ENCODE measurements around the gene DSCAM. TPM values are rescaled to one million over a fixed set of nuclear protein-coding genes. Genes with fewer than 3 reads are reported as not detected.

The DSCAM gene
- total and polyA plus RNA-seq, 5 donors = under 0.01 TPM; not detected in 4

- intact Hi-C loops (cut with DNase I) = no loop called here
- Histone ChIP-seq H3K4me3 (ENCODE audit: low read length) (no peak overlapping the region), H3K27me3 (ENCODE audit: control insufficient read depth, insufficient read depth) (no peaks in the 10 kb centered on the region), H3K27ac (ENCODE audit: low read length) (no peak overlapping the region), H3K4me1 (ENCODE audit: control insufficient read depth, insufficient read depth, low read length) (no peaks in the 10 kb centered on the region), H3K9me3 (ENCODE audit: control insufficient read depth, low read length) (no peaks in the 10 kb centered on the region)
- DNase-seq (no peak), ATAC-seq (no peak)
- 79% methylated on average over 3 of the region's 3 CpGs for WGBS
Observed at GRCh38 chr21:40020651-40021050, 826.3 kb downstream of the DSCAM start.

- intact Hi-C loops (cut with DNase I) = no loop called here
- no peak for ATAC-seq
- no peaks in the 10 kb centered on the region for H3K9me3 ChIP-seq (ENCODE audit: control insufficient read depth, low read length)
- DNase-seq = no peak
- no peaks in the 10 kb centered on the region for H3K4me1 ChIP-seq (ENCODE audit: control insufficient read depth, insufficient read depth, low read length)
- H3K4me3 ChIP-seq (ENCODE audit: low read length) = no peak overlapping the region
- H3K27me3 ChIP-seq (ENCODE audit: control insufficient read depth, insufficient read depth) = no peaks in the 10 kb centered on the region
- WGBS = 93% methylated on average over 3 of the region's 3 CpGs
- H3K27ac ChIP-seq (ENCODE audit: low read length) = no peak overlapping the region
Observed at GRCh38 chr21:40018871-40019475, 828.0 kb downstream of the DSCAM start.

- ATAC-seq = no peak
- H3K4me1 ChIP-seq (ENCODE audit: control insufficient read depth, insufficient read depth, low read length) = no peaks in the 10 kb centered on the region
- WGBS = 95% methylated on average over 8 of the region's 8 CpGs
- H3K9me3 ChIP-seq (ENCODE audit: control insufficient read depth, low read length) = no peaks in the 10 kb centered on the region
- no peak for DNase-seq
- no peak overlapping the region for H3K4me3 ChIP-seq (ENCODE audit: low read length)
- H3K27me3 ChIP-seq (ENCODE audit: control insufficient read depth, insufficient read depth) = no peaks in the 10 kb centered on the region
- intact Hi-C loops (cut with DNase I) = no loop called here
- no peak overlapping the region for H3K27ac ChIP-seq (ENCODE audit: low read length)
Observed at GRCh38 chr21:40016667-40017066, 830.3 kb downstream of the DSCAM start.

DNA sequence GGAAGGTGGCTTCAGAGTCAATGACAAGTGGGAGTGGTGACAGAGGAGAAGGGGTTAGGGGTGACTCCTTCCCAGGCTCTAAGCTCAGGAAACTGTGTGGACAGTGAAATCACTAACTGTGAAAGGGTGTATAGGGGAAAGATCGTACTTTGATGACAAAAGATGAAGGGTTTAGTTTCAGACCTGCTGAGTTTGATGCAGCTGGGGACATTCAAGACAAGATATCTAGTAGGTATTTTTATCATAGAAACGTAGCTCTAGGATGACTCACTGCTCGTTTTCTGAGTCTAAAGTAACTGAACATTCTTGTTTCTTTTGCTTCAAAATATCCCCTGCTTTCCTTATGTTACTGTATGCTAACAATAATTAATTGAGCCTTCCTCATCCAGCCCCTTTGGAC is 830.7 kb downstream of the DSCAM start:
- Histone ChIP-seq H3K9me3 (ENCODE audit: control insufficient read depth, low read length) (no peaks in the 10 kb centered on the region), H3K4me1 (ENCODE audit: control insufficient read depth, insufficient read depth, low read length) (no peaks in the 10 kb centered on the region), H3K27ac (ENCODE audit: low read length) (no peak overlapping the region), H3K4me3 (ENCODE audit: low read length) (no peak overlapping the region), H3K27me3 (ENCODE audit: control insufficient read depth, insufficient read depth) (no peaks in the 10 kb centered on the region)
- no peak for DNase-seq
- intact Hi-C loops (cut with DNase I) = no loop called here
- 55% methylated on average over 3 of the region's 3 CpGs for WGBS
- no peak for ATAC-seq

- WGBS = 82% methylated on average over 3 of the region's 3 CpGs
- intact Hi-C loops (cut with DNase I) = no loop called here
- Histone ChIP-seq H3K9me3 (ENCODE audit: control insufficient read depth, low read length) (no peaks in the 10 kb centered on the region), H3K27ac (ENCODE audit: low read length) (no peak overlapping the region), H3K27me3 (ENCODE audit: control insufficient read depth, insufficient read depth) (no peaks in the 10 kb centered on the region), H3K4me1 (ENCODE audit: control insufficient read depth, insufficient read depth, low read length) (no peaks in the 10 kb centered on the region), H3K4me3 (ENCODE audit: low read length) (no peak overlapping the region)
- ATAC-seq (no peak), DNase-seq (no peak)
Observed at GRCh38 chr21:40015818-40016217, 831.1 kb downstream of the DSCAM start.

DNA sequence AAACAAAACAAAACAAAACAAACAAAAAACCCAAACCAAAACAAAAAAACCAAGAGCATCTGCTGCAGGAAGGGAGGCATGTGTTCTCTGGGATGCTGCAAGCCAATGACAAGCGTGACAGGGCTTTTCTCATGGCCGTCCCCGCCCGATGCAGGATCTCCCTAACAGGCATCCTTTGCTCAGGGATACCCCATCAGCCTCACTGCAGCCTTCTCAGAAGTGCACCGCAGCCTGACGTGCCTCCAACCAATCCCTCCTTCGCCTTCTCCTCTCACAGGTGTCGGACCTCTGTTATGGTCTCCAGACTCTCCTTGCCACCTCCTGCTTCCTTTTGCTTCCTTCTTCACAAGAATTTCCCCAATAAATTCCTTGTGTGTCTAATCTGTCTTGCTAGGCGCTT is 832.6 kb downstream of the DSCAM start:
- 88% methylated on average over 9 of the region's 9 CpGs for WGBS
- H3K27ac ChIP-seq (ENCODE audit: low read length) = no peak overlapping the region
- intact Hi-C loops (cut with DNase I) = no loop called here
- H3K9me3 ChIP-seq (ENCODE audit: control insufficient read depth, low read length) = no peaks in the 10 kb centered on the region
- H3K4me1 ChIP-seq (ENCODE audit: control insufficient read depth, insufficient read depth, low read length) = no peaks in the 10 kb centered on the region
- H3K27me3 ChIP-seq (ENCODE audit: control insufficient read depth, insufficient read depth) = no peaks in the 10 kb centered on the region
- H3K4me3 ChIP-seq (ENCODE audit: low read length) = no peak overlapping the region
- DNase-seq (no peak), ATAC-seq (no peak)

DNA sequence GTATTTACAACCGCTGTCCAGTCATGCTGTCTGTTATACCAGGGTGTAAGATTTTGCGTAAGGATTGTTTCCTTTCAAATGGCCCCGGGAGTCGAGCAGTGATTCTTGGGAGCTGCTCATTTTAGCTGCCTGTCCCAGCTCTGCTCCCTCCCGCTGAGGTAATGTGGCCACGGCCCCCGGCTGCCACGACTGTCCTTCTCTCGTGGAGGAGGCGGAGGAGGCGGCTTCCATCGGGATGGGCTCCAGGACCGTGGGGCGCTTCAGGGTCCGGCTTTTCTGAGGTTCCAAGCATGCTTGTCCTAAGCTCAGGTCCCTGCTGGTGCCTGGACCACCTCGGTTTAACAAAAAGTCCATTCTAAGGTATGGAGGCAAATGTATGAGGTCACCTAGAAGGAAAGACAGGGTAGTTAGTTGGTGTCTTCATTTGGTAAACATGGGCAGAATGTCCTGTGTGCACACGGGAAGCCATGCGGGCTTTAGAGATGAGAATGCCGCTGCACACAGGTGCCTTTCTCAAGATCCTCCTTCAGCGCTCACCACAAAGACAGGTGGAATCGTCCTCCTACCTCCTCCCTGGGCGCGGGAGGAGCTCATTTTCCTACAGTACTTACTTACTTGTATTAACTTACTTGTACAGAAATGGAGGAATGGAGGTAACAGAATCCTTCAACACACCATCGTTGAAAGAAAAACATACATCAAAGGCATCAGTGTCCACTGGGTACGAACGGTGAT is 833.8 kb downstream of the DSCAM start:
- intact Hi-C loops (cut with DNase I) = no loop called here
- no peak for DNase-seq
- H3K4me1 ChIP-seq (ENCODE audit: control insufficient read depth, insufficient read depth, low read length) = no peaks in the 10 kb centered on the region
- ATAC-seq = no peak
- H3K9me3 ChIP-seq (ENCODE audit: control insufficient read depth, low read length) = no peaks in the 10 kb centered on the region
- no peak overlapping the region for H3K27ac ChIP-seq (ENCODE audit: low read length)
- WGBS = 89% methylated on average over 26 of the region's 26 CpGs
- no peak overlapping the region for H3K4me3 ChIP-seq (ENCODE audit: low read length)
- H3K27me3 ChIP-seq (ENCODE audit: control insufficient read depth, insufficient read depth) = no peaks in the 10 kb centered on the region

- ATAC-seq (no peak), DNase-seq (no peak)
- 49% methylated on average over 1 of the region's 1 CpG for WGBS
- Histone ChIP-seq H3K4me1 (ENCODE audit: control insufficient read depth, insufficient read depth, low read length) (no peaks in the 10 kb centered on the region), H3K27ac (ENCODE audit: low read length) (no peak overlapping the region), H3K27me3 (ENCODE audit: control insufficient read depth, insufficient read depth) (no peaks in the 10 kb centered on the region), H3K4me3 (ENCODE audit: low read length) (no peak overlapping the region), H3K9me3 (ENCODE audit: control insufficient read depth, low read length) (no peaks in the 10 kb centered on the region)
- intact Hi-C loops (cut with DNase I) = no loop called here
Observed at GRCh38 chr21:40011371-40011770, 835.6 kb downstream of the DSCAM start.

- DNase-seq (no peak), ATAC-seq (no peak)
- 45% methylated on average over 1 of the region's 1 CpG for WGBS
- intact Hi-C loops (cut with DNase I) = no loop called here
- Histone ChIP-seq H3K9me3 (ENCODE audit: control insufficient read depth, low read length) (no peaks in the 10 kb centered on the region), H3K4me1 (ENCODE audit: control insufficient read depth, insufficient read depth, low read length) (no peaks in the 10 kb centered on the region), H3K27me3 (ENCODE audit: control insufficient read depth, insufficient read depth) (no peaks in the 10 kb centered on the region), H3K4me3 (ENCODE audit: low read length) (no peak overlapping the region), H3K27ac (ENCODE audit: low read length) (no peak overlapping the region)
Observed at GRCh38 chr21:40002978-40003377, 844.0 kb downstream of the DSCAM start.

GRCh38 chr21:39984286-39984991 is 862.5 kb downstream of the DSCAM start:
- no peak overlapping the region for H3K27ac ChIP-seq (ENCODE audit: low read length)
- no peak overlapping the region for H3K4me3 ChIP-seq (ENCODE audit: low read length)
- DNase-seq (no peak), ATAC-seq (no peak)
- intact Hi-C loops (cut with DNase I) = no loop called here
- H3K9me3 ChIP-seq (ENCODE audit: control insufficient read depth, low read length) = no peaks in the 10 kb centered on the region
- H3K4me1 ChIP-seq (ENCODE audit: control insufficient read depth, insufficient read depth, low read length) = no peaks in the 10 kb centered on the region
- WGBS = 69% methylated on average over 19 of the region's 19 CpGs
- no peaks in the 10 kb centered on the region for H3K27me3 ChIP-seq (ENCODE audit: control insufficient read depth, insufficient read depth)

DNA sequence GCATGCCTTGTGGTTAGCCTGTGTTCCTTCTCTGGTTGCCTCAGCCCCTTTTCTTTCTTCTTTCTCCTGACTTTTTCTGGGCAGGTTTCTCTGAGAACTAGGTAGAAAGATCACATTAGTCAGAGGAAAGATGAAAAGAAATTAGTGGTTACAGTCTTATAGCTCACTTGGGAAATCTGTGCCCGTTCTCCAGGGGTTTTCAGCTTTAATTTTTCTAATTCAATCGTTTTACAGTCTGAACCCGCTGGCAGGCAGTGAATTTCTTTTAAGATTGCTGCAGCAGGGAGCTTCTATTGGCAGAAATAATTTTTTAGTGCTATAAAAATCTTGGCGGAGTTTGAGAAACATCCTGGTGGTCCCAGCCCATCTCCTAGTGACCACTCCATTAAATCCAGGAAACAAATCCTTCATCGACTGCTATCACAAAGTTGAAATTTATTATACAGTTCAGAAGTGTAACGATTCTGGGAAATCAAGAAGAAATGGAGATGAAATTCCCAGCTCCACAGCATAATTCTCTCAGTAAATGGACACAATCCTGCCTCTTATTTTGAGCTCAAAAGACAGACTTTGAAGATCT is 866.6 kb downstream of the DSCAM start:
- intact Hi-C loops (cut with DNase I) = no loop called here

More for the DNA sequence above, 866.6 kb downstream of the DSCAM start:
- no peaks in the 10 kb centered on the region for H3K4me1 ChIP-seq (ENCODE audit: control insufficient read depth, insufficient read depth, low read length)
- no peak overlapping the region for H3K27ac ChIP-seq (ENCODE audit: low read length)
- H3K9me3 ChIP-seq (ENCODE audit: control insufficient read depth, low read length) = no peaks in the 10 kb centered on the region
- DNase-seq = no peak
- no peak overlapping the region for H3K4me3 ChIP-seq (ENCODE audit: low read length)
- no peak for ATAC-seq
- no peaks in the 10 kb centered on the region for H3K27me3 ChIP-seq (ENCODE audit: control insufficient read depth, insufficient read depth)
- 62% methylated on average over 6 of the region's 6 CpGs for WGBS

Data from right cardiac atrium (tissue), 5 donors.